Heart left ventricle (tissue), 16 donors: ENCODE data around the gene SORCS1. TPM values are rescaled to one million over a fixed set of nuclear protein-coding genes. Genes with fewer than 3 reads are reported as not detected.

Experiments used
- ATAC-seq, 4 donors: fragments of 200-7000 bp; cut with Tn5 transposase; one replicate each; pipeline ENCODE4 v1.9.1; 2020 to 2022; ENCODE audit warnings: moderate library complexity in 4 of 4, mild to moderate bottlenecking in 3 of 4, moderate number of reproducible peaks in 1 of 4
- DNase-seq, 5 donors: peaks; one replicate each; pipeline ENCODE4 v3.0.0-alpha.2; 2020
- H3K27ac ChIP-seq, 12 donors: fragments of 200-600 bp; sonication (generic) in 4 of 12; one replicate each; pipeline versions ENCODE4 v1.5.0 to v1.8.0; 2016 to 2022; ENCODE audit warnings: mild to moderate bottlenecking in 2 of 12
- H3K27me3 ChIP-seq, 9 donors: fragments of 200-600 bp; sonication (generic) in 2 of 9; one replicate each; pipeline versions ENCODE4 v1.5.1 to v1.8.0; 2016 to 2022; ENCODE audit warnings: mild to moderate bottlenecking in 3 of 9
- H3K36me3 ChIP-seq, 9 donors: fragments of 200-600 bp; sonication (generic) in 2 of 9; one replicate each; pipeline versions ENCODE4 v1.5.0 to v1.8.0; 2018 to 2022; ENCODE audit warnings: mild to moderate bottlenecking in 2 of 9
- H3K4me1 ChIP-seq, 12 donors: fragments of 200-600 bp; sonication (generic) in 4 of 12; one replicate each; pipeline versions ENCODE4 v1.5.0 to v1.8.0; 2016 to 2022; ENCODE audit warnings: mild to moderate bottlenecking in 3 of 12
- H3K4me3 ChIP-seq, 12 donors: fragments of 200-600 bp; sonication (generic) in 4 of 12; one replicate each; pipeline versions ENCODE4 v1.5.0 to v1.8.0; 2017 to 2022; ENCODE audit warnings: mild to moderate bottlenecking in 9 of 12, moderate library complexity in 4 of 12
- H3K9me3 ChIP-seq, 12 donors: fragments of 200-600 bp; sonication (generic) in 4 of 12; one replicate each; pipeline versions ENCODE4 v1.5.0 to v1.8.0; 2016 to 2022; ENCODE audit warnings: mild to moderate bottlenecking in 1 of 12
- POLR2A ChIP-seq, 2 donors: fragments of 450-650 bp; IDR thresholded peaks; one replicate each; pipeline ENCODE4 v1.6.1; 2017; ENCODE audit warnings: antibody characterized with exemption in 2 of 2, mild to moderate bottlenecking in 2 of 2, moderate library complexity in 2 of 2
- WGBS, 4 donors: extraction: QIAGEN DNeasy Blood & Tissue Kit in 2 of 4; methylation state at CpG; one replicate each; pipeline versions ENCODE4 v1.1.5 to v1.1.7; 2013 to 2018; 5-methylcytosine and 5-hydroxymethylcytosine counted together
- intact Hi-C, 10 donors: fragments of 100-400 bp; cut with DNase I; formaldehyde crosslinking; loops; one replicate each; pipeline versions ENCODE4 v1.11.1 to v1.14.2; 2022
- polyA plus RNA-seq, 2 donors: library from polyadenylated mRNA; stranded (reverse); fragments of 200-250 nt; gene quantifications; one replicate each; pipeline ENCODE4 v1.2.3, GENCODE V29; 2013
- total RNA-seq, 9 donors: library from RNA; depleted of rRNA in 2 of 9; stranded (reverse); fragments of >200 nt in 2 of 9; fragmentation: NEBNext Ultra II Directional in 3 of 9; extraction: Animal tissue kit (Norgen Biotek cat#: 25700) in 3 of 9; gene quantifications; one replicate each; pipeline versions ENCODE4 v1.1.0 to v1.2.4, GENCODE V29; 2016 to 2023
- TF ChIP-seq, protein P1 (sequence below), 12 donors: fragments of 200-600 bp; sonication (generic) in 4 of 12; IDR thresholded peaks; one replicate each; pipeline versions ENCODE4 v1.5.0 to v1.8.0; 2018 to 2022; ENCODE audit warnings: antibody characterized with exemption in 12 of 12, mild to moderate bottlenecking in 5 of 12
- donor health status: ischemic (EF 13 %, LVEDD 7.1; RV severe dilation, severe dysfunction).
- donor health status: healthy with polysubstance abuse.
- donor health status: DM: no; HTN: yes; CAD: no.
- donor health status: DM: no; HTN: no; CAD: no.
- donor health status: ischemic (EF 25% LVEDD 6.9; RV normal size, moderate dysfunction).
- donor health status: ischemic (EF 25% LVEDD 5.7; RV mildly dilated, moderate dysfunction).
- donor health status: healthy.
- donor health status: DM: yes; HTN: yes; CAD: no.
- donor health status: ischemic (EF 35%, LVEDD 5.7; RV mildly dilated, moderate dysfunction).
- donor health status: nonischemic (EF 11% LVEDD 7.7; RV severe dilation, severe dysfunction).
- donor health status: DM: yes; HTN: yes; CAD: no.
- donor health status: PGD.
- donor health status: ischemic (EF 29% LVEDD 5.4; RV normal size, mild dysfunction).
- donor health status: nonischemic (EF 23%, LVEDD 6.1; RV moderate dilation, normal function).

The SORCS1 gene
- total and polyA plus RNA-seq, 11 donors = 0.23 to 5.7 (median 1.1) TPM

- peaks cover 0 to 11% (median 0%) of the 10 kb centered on the region in 9 donors for H3K27me3 ChIP-seq
- H3K36me3 ChIP-seq = no peaks in the 10 kb centered on the region
- H3K4me3 ChIP-seq = no peak overlapping the region
- H3K9me3 ChIP-seq = no peaks in the 10 kb centered on the region
- no peaks in the 10 kb centered on the region for H3K4me1 ChIP-seq
- TF ChIP-seq, protein P1, sequence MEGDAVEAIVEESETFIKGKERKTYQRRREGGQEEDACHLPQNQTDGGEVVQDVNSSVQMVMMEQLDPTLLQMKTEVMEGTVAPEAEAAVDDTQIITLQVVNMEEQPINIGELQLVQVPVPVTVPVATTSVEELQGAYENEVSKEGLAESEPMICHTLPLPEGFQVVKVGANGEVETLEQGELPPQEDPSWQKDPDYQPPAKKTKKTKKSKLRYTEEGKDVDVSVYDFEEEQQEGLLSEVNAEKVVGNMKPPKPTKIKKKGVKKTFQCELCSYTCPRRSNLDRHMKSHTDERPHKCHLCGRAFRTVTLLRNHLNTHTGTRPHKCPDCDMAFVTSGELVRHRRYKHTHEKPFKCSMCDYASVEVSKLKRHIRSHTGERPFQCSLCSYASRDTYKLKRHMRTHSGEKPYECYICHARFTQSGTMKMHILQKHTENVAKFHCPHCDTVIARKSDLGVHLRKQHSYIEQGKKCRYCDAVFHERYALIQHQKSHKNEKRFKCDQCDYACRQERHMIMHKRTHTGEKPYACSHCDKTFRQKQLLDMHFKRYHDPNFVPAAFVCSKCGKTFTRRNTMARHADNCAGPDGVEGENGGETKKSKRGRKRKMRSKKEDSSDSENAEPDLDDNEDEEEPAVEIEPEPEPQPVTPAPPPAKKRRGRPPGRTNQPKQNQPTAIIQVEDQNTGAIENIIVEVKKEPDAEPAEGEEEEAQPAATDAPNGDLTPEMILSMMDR (IDR thresholded peaks at IDR 0.05) = no peak
- TF ChIP-seq POLR2A (IDR thresholded peaks at IDR 0.05) = no peak
- DNase-seq (no peak), ATAC-seq (no peak)
- no peak overlapping the region for H3K27ac ChIP-seq
- 53 to 77% (median 57%) methylated on average over 6 of the region's 6 CpGs for WGBS, 4 donors
- intact Hi-C loops = loop anchor here in 8 of 10 donors (1.0 to 10.0 kb wide), 6 partner anchors 57 to 1919 kb away; no protein-coding TSS in a partner anchor
Observed at GRCh38 chr10:106625751-106626150, 538.8 kb downstream of the SORCS1 start.

DNA sequence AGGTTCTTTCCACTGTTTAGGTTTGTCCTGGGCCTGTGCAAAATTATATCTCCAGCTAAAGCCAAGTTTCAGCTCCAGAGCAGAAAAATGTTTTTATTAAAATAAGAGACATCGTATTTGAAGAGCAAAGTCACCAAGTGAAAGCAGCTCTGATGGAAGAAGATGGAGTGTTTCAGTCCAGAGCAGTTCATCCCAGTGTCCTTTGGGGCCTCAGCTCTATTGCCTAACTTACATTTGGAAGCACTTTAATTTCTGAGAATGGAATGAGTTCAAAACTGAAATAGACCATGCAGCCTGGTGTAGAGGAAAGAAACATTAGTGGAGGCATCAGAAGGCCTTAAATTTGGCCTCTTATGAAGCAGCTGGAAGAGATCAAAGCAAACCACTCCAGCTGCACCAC lies 545.2 kb downstream of the SORCS1 start:
- 59 to 84% (median 76%) methylated on average over 1 of the region's 1 CpG for WGBS, 4 donors
- H3K27ac ChIP-seq = peak overlapping the region in 2 of 12 donors; percentile 36 to 38
- intact Hi-C loops = no loop called here

DNA sequence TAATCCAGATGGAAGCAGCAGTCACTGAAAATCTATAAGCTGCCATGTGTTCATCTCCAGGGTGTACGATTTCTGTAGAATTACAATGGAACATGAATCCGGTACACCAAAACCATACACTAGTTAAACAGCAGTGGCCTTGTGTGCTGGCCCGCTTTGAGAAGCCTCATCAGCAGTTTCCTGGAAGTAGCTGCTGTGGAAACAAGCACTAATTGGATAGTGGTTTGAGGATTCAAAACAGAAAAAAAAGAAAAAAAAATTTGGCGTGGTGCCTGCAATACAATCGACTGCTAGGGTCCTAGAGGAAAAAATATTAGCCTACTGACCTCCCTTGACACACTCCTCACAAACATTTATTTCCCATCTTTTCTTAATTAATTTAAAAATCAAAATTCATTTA lies 545.9 kb downstream of the SORCS1 start:
- Histone ChIP-seq H3K4me3 (no peak overlapping the region), H3K27me3 (peaks cover 0 to 9% (median 0%) of the 10 kb centered on the region in 9 donors), H3K36me3 (no peaks in the 10 kb centered on the region), H3K27ac (peak overlapping the region in 2 of 12 donors; percentile 36 to 38), H3K9me3 (no peaks in the 10 kb centered on the region), H3K4me1 (peaks cover 0 to 13% (median 3%) of the 10 kb centered on the region in 12 donors)
- intact Hi-C loops = no loop called here
- no peak for TF ChIP-seq POLR2A (IDR thresholded peaks at IDR 0.05)
- TF ChIP-seq, protein P1 (IDR thresholded peaks at IDR 0.05) = no peak
- WGBS, 4 donors = 34 to 44% (median 40%) methylated on average over 5 of the region's 5 CpGs
- ATAC-seq (no peak), DNase-seq (no peak)

More for the DNA sequence above, 545.2 kb downstream of the SORCS1 start:
- ATAC-seq (peak in 3 of 4 donors; percentile 29 to 61 (median 47)), DNase-seq (no peak)
- Histone ChIP-seq H3K4me1 (peaks cover 0 to 13% (median 3%) of the 10 kb centered on the region in 12 donors), H3K36me3 (no peaks in the 10 kb centered on the region), H3K4me3 (no peak overlapping the region), H3K9me3 (no peaks in the 10 kb centered on the region), H3K27me3 (peaks cover 0 to 7% (median 0%) of the 10 kb centered on the region in 9 donors)
- no peak for TF ChIP-seq POLR2A (IDR thresholded peaks at IDR 0.05)
- TF ChIP-seq, protein P1 (IDR thresholded peaks at IDR 0.05) = no peak

- no peaks in the 10 kb centered on the region for H3K36me3 ChIP-seq
- H3K27me3 ChIP-seq = peaks cover 0 to 6% (median 0%) of the 10 kb centered on the region in 9 donors
- 11 to 26% (median 22%) methylated on average over 3 of the region's 3 CpGs for WGBS, 4 donors
- H3K9me3 ChIP-seq = no peaks in the 10 kb centered on the region
- no peak overlapping the region for H3K27ac ChIP-seq
- TF ChIP-seq, protein P1 (IDR thresholded peaks at IDR 0.05) = no peak
- TF ChIP-seq POLR2A (IDR thresholded peaks at IDR 0.05) = no peak
- DNase-seq (peak in 1 of 5 donors; percentile 20), ATAC-seq (peak in 2 of 4 donors; percentile 63 to 76)
- H3K4me3 ChIP-seq = no peak overlapping the region
- H3K4me1 ChIP-seq = peaks cover 0 to 13% (median 3%) of the 10 kb centered on the region in 12 donors
- intact Hi-C loops = no loop called here
Observed at GRCh38 chr10:106615081-106615480, 549.4 kb downstream of the SORCS1 start.
